ENCODE data around the gene ARMH3.

DNA sequence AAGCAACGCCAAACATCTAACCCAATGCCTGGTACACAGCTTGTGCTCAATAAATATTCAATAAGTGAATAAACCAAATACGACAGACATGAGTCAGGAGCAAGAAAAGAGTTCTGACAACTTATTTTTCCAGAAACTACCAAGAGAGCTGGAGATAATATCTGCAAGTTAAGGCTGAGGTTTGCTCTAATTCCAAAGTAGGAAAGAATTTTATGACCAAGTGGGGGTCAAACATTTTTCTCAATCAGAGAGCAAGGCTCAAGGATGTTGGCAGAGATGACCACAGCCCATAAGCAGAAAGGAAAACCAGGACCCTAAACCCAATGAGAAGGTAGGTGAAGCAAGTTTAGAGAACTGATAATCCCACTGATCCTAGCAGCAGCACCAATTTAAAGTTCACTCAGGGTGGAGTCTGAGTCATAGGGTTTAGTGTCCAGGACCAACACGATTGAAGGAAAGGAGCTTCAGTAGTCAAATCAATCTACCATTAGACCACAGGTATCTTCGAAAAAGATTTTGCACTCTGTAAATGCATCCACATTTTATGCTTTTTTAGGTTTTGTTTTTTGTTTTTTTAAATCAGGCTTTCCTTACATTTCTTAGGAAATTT, 163.1 kb downstream of the ARMH3 start:
- TF ChIP-seq YY1 (IDR thresholded peaks at IDR 0.05; ENCODE audit: insufficient read depth, insufficient read length) = no peak
- no peak for TF ChIP-seq SUZ12 (IDR thresholded peaks at IDR 0.05; ENCODE audit: extremely low read depth, insufficient read depth, insufficient read length)
